GM18868 (cell line): ENCODE measurements around the gene PROM1.

ENCODE experiments used
- ATAC-seq: cut with Tn5 transposase; IDR thresholded peaks from one replicate; pipeline ENCODE4 v1.9.1; 2021; ENCODE audit warnings: mild to moderate bottlenecking, moderate library complexity; ENCODE audit not compliant: unreplicated experiment

Gene PROM1

DNA sequence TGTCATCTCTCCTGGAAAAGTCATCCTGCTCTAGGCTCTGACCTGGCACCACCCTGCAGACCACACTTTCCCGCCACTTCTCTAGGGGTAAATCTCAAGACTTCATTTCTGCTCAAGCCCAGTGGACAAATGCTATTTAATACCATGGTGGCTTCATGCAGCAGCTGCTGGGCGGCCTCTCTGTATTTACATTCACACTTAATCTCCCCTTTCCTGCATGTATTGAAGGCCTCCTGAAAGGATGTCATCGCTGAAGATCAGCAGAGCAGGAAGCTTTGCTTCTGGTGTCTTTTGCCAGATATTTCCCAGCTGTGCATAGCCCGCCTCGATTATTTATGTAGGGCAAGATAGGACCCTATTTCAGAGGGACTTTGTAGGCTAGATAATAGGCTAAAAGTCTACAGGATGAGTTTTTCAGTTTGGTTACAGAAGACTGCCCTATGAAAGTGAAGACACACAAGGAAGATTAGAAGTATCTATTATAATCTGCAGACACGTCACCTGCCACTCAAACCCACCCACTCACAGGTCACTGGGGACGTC is 17.2 kb downstream of the PROM1 start:
- ATAC-seq, result no peak

DNA sequence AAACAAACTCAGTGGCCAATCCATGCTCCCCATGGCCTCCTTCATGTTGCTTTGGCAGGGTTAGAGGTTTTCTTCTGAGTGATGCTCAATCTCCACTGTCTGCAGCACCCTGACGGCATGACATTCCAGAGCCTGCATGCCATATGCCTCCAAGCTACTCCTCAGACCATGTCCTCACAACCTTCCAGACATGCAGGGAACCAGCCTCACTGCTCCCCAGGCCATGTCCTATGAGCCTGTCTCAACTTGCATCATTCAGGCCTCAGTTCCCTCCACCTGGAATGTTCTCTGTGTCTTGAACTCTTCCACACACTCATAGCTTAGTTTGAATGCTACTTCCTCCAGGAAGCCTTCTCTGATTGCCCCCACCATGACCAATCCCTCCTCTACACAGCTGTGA is 18.8 kb downstream of the PROM1 start:
- no peak for ATAC-seq

DNA sequence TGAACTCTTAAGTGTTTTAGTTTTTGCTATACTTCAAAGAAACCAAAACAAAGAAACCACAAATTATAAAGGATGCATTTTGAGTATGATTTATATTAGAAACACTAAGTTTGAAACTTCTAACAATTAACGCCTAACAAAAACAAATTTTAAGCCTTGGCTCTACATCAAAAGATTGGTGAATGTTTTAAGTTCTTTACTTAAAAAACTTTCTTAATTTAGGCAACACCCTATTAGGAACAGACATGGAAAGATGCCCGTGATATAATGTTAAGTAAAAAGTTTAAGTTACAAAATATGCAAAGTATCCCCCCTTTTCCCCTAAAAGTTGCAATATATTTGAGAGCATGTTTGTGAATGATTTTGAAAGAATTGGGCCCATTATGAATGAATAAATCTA is 21.2 kb downstream of the PROM1 start:
- no peak for ATAC-seq

DNA sequence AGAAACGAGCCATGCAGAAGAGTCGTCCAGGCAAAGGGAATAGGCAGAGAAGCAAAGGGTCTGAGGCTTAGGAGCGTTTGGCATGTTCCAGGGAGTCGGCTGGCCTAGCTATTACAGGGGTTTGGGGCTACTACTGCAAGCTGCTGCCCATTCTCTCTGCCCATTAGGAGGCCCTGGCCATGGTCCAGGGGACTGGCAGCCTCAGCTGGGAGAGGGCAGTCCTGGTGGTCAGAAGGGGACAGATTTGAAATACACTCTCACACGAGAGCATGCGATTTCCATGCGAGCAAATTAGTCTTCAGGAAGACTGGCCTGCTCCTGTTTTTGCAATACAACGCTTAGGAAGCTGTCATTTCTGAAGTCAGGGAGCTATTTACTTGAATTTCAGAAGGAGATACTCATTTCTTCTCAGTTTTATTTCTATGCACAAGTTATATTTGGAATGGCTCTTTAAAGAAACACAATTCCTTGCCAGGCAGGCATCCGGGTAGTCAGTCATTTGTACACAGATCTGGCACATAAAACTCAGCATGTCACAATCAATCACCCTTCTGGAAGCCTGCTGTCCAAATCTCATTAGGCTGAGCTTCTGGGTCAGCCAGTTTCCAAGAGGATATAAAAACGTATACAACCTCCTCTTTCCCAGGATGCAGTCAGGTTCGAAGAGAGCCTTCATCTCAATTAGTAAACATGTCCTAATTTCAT is 27.0 kb downstream of the PROM1 start:
- no peak for ATAC-seq

DNA sequence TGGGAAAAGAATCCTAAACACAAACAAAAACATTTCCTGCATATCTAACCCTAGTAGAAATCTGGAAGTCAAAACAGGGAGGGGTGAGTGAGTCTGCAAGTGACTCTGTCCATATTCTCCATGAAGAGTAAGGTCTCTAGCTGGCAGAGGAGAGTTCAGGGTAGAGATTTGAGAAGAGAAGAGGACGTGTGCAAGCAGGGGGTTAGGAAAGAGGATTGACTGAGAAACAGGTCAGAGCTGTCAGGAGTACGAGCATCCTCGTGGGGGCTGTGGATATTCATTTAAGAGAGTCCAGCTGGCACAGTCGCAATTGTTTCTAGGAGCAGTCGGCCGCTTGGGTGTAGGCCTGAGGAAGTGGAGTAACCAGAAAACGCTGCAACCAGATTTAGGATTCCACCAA is 27.9 kb downstream of the PROM1 start:
- no peak for ATAC-seq

DNA sequence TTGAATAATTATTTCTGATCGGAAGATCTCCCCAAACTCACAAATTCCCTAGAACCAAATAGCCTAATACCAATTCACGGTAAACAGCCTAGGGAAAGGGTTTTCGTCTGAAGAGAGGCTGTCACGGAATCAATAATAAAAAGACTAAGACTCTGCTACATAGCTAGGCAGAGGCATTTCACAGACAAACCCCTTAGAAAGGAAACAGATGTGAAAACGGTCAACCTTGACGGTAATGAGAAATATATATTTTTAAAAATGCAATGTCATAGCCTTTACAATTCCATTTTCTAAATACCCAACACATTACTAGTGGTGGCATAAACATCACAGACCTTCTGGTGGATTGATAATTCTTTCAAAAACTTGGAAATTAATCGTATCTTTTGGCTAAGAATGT is 28.4 kb downstream of the PROM1 start:
- ATAC-seq, result no peak

DNA sequence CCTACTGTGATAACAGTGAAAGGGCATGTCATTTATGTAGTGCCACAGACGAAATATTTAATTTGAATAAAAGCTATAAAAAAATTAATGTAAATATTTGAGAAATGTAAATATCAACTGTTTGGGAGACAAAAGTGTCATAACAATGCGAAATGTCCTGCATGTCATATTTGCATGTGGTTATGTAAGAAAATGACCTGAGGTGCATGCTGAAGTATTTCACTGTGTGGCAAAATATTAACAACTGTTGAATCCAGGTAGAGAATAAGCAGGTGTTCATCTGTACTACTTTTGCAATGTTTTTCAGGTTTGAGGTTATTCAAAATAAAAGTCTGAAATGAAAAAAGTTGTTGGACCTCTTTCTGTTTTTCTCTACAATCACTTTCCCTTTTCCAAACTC is 30.9 kb downstream of the PROM1 start:
- ATAC-seq, result no peak

DNA sequence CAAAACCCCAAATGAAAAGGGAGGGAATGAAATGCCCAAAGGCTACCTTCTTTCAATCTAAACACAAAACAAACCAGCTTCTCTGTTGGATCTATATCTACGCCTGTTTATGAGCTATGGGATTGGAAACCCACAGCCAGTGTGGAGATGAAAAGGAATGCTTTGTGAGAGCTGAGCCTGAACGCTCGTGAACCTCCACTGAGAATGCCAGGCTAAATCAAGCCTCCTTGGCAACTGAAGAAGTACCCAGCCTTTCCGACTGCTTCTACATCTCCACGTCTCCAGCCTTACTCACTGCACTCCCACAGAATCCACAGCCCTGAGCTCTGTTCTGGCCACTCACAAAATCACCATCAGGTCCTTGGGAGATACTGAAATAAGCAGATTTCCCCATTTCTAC is 31.8 kb downstream of the PROM1 start:
- ATAC-seq, result no peak

DNA sequence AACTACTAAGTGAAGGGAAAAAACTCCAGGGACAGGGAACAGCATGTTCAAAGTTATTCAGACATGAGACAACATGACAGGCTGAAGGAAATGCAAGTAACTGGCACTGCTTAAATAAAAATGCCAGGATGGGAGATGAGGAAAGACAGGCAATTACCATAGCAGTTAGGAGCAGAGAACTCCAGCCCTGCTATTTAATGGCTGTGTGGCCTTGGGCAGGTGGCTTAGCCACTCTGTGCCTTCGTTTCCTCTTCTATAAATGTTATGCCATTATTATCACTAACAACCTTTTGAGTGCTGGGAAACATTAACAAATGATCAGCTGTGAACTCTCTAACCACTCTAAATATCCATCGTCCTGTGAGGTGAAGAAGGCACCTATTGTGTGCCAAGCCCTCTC is 32.7 kb downstream of the PROM1 start:
- no peak for ATAC-seq

DNA sequence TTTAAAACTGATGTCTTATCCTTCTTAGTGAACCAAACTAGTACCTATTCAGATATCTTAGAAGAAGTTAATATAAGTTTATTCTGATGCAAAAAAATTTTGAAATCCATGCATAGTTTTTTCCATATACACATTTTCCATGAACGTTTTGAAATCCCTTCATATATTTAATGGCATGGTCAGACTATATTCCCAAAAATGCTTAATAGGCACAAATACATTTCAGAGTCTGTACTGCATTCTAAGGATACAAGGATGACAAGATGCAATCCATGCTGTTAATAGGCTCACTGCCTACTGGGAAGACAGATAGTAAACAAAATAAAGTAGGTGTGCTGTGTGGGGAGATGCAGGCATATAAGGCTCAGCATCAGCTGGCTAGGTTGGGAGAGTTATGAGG is 33.2 kb downstream of the PROM1 start:
- no peak for ATAC-seq

DNA sequence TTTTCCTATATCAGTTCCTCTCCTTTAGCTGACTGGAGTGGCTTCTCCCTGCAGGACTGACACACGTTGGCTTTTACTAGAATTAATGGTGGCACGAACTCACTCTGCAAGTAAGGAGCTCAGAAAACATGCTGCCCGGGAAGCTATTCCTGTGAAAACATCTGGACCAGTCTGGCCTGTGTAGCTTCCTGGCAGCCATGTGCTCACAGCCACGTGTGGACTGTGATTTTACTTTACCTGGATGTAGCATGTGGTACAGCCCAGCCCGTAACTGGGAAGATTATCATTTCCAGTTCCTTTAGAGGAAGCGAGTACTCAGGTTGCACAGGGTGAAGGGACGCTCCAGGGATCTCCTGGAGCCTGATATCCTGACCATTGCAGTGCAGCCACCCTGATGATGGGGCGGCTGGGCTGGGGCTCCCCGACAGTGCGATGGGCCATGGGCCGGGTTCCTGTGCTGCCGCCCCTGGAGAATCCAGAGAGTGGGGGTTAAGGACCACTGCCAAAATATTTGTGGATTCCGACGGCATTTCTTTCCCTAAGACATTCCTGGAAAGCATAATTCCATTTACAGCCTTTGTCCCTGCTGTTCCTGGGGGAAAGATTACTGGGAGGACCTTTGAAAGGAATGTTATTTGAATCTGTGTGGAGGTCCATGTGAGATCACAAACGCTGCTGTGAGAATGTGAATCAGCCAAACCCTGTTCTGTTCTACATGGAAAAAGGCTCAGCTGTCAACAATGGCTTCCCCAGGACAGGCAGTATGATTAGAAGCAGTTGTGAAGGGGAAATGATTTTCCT is 35.0 kb downstream of the PROM1 start:
- ATAC-seq, result no peak

DNA sequence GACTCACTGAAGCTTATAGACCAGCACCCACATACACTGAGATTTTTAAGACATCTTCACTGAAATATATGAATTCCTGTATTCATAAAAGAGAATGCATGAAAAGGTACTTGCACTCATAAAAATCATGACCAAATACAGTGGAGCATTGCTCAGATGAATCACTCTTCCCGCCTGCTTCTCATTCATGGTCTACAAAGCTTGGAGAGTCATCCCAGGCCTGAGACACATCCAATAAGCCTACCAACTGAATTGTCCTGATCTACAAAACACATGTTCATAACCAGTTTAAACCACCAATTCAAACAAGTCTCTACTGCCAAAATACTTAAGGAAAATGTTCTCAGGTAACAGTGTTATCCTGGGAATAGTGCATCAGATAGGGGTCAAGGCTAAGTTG is 38.1 kb downstream of the PROM1 start:
- no peak for ATAC-seq

DNA sequence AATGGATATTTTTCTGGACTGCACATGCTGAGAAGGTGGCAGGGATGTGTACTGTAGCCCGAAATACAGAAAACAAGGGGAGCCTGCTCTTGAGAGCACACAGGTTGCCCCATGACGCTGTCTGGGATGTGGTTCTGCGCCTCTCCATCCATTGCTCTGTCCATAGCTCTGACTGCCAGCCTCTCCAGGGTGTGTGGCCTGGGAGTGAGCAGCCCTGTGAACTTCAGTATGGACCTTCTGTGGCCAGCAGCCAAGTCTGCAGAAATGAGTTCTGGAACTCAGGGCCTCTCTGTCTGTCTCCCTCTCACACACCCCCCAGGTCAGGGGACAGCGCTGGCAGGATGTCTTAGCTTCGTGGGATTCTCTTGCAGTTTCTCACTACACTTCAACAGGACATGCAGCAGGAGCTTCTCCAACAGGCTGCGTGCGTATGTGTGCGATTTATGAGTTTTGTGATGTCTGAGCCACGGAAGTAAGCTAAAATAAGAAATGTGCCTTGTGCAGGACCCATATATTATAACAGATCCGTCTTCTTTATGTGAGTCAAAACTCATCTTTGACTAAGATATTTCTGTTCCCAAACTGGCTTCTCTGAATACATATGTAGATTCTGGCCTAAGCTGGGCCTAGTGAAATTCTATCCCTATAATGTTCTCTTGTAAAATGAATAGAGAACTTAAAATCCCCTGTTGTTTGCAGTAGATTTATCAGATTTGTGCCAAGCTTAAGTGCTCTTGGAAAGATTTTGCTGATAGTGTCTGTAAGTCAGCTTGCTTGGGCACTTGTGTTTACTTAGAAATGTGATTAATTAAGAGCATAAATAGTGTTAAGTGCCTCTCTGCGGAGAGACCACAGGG is 40.0 kb downstream of the PROM1 start:
- ATAC-seq, result no peak

DNA sequence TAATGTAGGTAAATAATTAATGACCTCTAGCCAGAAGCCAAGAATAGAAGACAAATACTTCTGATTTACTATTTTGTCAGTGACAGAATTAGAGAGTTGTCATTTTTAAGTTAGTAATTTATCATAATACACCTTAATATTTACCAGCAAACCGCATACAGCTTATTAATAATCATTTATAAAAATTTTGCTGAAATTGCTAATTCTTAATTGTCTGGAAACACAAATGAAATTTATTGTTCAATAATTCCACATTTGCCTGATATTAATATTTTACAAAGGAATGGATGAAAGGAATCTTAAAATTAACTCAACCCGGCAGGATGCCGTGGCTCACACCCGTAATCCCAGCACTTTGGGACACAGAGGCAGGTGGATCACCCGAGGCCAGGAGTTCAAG is 44.7 kb downstream of the PROM1 start:
- ATAC-seq, result no peak

DNA sequence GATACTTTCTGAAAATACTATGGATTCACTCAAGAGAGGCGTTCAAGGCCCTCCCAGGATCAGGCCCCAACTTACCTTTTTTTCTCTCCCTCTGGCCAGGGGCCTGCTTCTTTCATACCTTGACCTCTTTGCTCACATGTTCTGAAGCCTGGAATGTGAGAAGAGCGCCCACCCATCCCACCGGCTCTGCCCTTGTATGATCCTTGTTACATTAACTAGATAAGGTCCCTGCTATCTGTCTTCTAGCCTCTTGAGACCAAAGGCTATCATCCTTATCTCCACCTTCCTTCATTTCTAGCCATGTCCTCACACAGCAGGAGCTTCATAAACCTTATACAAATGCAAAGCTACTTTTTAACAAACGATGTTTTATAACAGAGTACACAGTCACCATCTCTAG is 45.9 kb downstream of the PROM1 start:
- ATAC-seq, result no peak

DNA sequence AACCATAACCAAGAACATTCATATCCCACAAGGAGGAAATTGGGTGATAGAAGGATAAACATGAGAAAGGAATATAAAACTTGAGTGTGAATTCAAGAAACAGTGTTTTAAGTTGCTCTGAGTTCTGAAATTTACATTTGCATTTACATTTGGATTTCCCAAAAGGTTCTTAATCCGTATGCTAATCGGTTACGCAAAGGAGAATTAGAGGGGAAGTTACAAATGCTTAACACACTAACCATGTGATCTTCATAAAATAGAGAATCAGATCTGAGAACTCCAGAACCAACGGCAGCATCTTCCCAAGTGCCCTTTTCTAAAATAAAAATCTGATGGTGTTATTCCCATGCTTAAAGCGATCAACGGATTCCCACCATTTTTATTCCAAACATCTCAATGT is 48.0 kb downstream of the PROM1 start:
- no peak for ATAC-seq

DNA sequence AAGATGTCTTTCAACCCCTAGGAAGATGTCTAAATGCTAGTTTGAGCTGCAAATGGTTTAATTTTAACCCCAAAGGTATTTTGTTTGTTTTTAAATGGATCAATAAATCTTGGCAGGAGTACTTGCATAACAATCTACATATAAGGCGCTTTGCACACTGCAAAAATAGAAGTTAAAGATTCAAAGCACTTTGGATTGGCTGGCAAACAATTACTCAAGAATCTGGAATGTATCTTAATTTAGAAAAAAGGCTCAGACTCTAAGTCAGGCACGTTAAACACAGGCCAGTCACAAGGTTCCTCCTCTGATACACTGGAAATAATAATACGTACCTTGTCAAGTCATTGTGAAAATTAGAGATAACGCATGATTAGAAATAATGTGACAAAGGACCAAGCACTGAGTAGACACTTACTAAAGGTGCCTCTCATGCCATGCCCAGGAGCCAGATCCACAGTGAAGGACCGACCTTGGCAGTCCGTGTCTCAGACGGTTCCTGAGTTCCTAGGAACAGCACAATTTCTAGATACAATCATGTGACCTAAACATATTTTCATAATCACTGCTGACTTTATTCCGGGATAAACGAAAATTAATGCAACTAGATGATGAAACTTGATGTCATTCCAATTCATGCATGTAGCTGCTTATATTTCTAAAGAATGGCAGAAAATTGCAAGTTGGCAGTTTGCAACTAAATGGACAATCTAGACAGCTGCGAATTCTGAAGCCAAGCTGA is 49.6 kb downstream of the PROM1 start:
- ATAC-seq, result no peak

DNA sequence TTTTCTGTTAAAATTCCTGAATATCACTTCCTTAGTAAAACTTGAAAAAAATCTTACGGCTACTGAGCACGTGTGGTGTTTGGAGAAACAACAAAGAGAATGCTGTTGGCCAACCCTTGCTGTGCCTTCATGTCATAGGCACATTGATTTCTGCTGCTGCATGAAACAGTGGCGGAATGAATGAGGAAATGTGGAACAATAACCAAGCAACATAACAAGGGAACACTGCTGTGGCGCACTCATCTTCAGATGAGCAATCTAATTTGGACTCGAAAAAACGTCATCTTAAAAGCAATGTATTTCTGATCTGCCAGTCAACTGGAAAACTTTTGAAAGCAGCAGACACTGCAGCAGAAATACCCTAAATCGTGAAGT is 51.4 kb downstream of the PROM1 start:
- ATAC-seq, result no peak

DNA sequence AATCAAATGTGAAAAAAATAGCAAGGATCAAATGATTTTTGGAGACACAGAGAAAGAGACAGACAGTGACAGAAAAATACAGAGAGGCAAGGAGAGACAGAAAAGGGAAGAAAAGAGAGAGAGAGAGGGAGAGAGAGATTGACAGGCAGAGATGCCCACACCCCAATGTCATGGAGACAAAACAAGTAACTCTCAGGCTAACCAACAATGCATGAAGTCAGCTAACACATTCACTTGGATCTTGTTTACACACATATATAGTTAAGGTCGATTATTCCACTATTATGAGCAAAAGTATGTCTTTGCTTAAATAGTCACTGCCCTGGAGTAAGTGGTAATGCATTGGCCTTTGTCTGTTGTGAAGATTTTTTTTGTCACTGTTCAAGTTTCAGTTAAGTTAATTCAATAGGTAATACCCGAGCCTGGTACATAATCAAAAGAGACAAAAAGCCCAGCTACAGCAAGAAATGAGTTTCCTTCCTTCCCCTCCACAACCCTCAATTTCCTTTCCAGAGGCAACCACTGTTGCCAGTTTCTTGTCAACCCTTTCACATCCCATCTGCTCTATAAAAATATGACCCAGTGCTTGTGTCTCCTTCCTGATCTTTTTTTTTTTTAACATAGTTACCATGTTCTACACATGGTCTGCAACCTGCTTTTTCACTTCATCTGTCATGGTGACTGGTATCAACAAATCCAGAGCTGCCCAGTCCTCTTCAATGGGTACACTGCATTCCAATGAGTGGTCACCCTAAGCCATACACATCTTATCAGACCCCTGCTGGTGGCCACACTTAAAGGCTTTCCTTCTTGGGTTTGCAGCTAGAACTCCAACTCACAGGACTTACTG is 52.1 kb downstream of the PROM1 start:
- no peak for ATAC-seq

DNA sequence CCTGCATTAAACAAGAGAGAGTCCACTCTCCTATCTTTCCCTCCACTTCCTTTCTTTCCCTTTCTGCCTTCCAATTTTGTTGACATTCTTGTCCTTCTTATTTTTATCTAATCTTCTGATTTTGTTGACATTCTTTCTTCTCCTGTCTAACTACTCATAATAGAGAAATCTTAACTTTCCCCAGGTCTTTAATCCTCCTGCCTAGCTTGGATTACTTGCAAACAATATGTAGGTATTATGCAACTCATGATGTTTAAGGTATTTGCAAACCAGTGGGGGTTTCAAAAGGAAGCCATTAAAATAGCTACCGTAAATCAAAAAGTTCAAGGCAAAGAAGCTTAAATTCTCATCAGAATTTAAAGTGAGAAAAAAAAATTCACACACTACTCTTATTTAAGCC is 53.9 kb downstream of the PROM1 start:
- ATAC-seq, result no peak
